Measurements from ENCODE around the gene BCL2L13. TPM values are rescaled to one million over a fixed set of nuclear protein-coding genes. Genes with fewer than 3 reads are reported as not detected.
"Not testable (repeated sequence)": the region's sequence is repeated elsewhere in the genome, so short reads cannot be mapped to it uniquely, and the experiment has no call there.

BCL2L13 gene
- polyA plus RNA-seq, 1 donor from 2014 or later: 20.8 TPM

GRCh38 chr22:17639247-17639741, 737 bp downstream of the BCL2L13 start:
- peak overlapping the region; percentile 74 for H2AFZ ChIP-seq (ENCODE audit: low read depth, low read length)
- peaks cover 7% of the 10 kb centered on the region for H3K79me2 ChIP-seq (replicated peaks; ENCODE audit: insufficient read depth, low read length)
- peak overlapping the region; percentile 89 for H3K9ac ChIP-seq (ENCODE audit: low read length)
- no peaks in the 10 kb centered on the region for H3K27me3 ChIP-seq (ENCODE audit: insufficient read depth, low read depth, low read length)
- H3K4me2 ChIP-seq (ENCODE audit: low read length): peak overlapping the region; percentile 66
- no peaks in the 10 kb centered on the region for H3K36me3 ChIP-seq (ENCODE audit: insufficient read depth, low read length)
- no peaks in the 10 kb centered on the region for H4K20me1 ChIP-seq (ENCODE audit: insufficient read depth)
- H3K4me3 ChIP-seq (ENCODE audit: low read length): peak overlapping the region; percentile 84
- TF ChIP-seq CTCF (IDR thresholded peaks at IDR 0.05; ENCODE audit: poor library complexity, severe bottlenecking): no peak
- TF ChIP-seq TAF1 (IDR thresholded peaks at IDR 0.05; ENCODE audit: low read depth): no peak
- TF ChIP-seq, protein P1, sequence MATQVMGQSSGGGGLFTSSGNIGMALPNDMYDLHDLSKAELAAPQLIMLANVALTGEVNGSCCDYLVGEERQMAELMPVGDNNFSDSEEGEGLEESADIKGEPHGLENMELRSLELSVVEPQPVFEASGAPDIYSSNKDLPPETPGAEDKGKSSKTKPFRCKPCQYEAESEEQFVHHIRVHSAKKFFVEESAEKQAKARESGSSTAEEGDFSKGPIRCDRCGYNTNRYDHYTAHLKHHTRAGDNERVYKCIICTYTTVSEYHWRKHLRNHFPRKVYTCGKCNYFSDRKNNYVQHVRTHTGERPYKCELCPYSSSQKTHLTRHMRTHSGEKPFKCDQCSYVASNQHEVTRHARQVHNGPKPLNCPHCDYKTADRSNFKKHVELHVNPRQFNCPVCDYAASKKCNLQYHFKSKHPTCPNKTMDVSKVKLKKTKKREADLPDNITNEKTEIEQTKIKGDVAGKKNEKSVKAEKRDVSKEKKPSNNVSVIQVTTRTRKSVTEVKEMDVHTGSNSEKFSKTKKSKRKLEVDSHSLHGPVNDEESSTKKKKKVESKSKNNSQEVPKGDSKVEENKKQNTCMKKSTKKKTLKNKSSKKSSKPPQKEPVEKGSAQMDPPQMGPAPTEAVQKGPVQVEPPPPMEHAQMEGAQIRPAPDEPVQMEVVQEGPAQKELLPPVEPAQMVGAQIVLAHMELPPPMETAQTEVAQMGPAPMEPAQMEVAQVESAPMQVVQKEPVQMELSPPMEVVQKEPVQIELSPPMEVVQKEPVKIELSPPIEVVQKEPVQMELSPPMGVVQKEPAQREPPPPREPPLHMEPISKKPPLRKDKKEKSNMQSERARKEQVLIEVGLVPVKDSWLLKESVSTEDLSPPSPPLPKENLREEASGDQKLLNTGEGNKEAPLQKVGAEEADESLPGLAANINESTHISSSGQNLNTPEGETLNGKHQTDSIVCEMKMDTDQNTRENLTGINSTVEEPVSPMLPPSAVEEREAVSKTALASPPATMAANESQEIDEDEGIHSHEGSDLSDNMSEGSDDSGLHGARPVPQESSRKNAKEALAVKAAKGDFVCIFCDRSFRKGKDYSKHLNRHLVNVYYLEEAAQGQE (IDR thresholded peaks at IDR 0.05; ENCODE audit: borderline replicate concordance): no peak
- H3F3A ChIP-seq (ENCODE audit: insufficient read depth, low read length, poor library complexity, severe bottlenecking): no peaks in the 10 kb centered on the region
- peak overlapping the region; percentile 95 for H3K27ac ChIP-seq (ENCODE audit: low read length)
- no peaks in the 10 kb centered on the region for H3K9me2 ChIP-seq (ENCODE audit: insufficient read depth, low read length)
- H3K9me3 ChIP-seq (ENCODE audit: low read length): no peaks in the 10 kb centered on the region

DNA sequence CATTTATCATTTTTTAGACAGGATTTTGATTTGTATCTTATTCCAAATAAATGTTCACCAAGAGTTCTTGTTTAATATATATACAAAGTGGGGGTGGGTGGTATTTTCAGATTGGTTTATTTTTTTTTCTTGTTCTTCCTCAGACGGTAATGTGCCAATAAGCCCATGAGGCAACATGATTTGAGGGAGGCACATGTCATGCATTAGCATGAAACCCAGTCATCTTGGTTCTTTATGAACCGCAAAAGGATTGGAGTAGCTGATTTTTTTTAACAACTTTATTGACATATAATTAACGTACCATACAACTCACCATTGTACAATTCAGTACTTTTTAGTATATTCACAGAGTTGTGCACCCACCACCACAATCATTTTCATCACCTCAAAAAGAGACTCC, 2.7 kb downstream of the BCL2L13 start:
- TF ChIP-seq RAD21 (conservative IDR thresholded peaks at IDR 0.05): no peak
- TF ChIP-seq SMC3 (conservative IDR thresholded peaks at IDR 0.05; ENCODE audit: poor library complexity): no peak
- TF ChIP-seq POLR2AphosphoS5 (IDR thresholded peaks at IDR 0.05): no peak
- TF ChIP-seq, protein P1 (IDR thresholded peaks at IDR 0.05; ENCODE audit: borderline replicate concordance): no peak
- no peak for TF ChIP-seq TAF1 (IDR thresholded peaks at IDR 0.05; ENCODE audit: low read depth)
- no peak for TF ChIP-seq CTCF (IDR thresholded peaks at IDR 0.05; ENCODE audit: poor library complexity, severe bottlenecking)
- TF ChIP-seq EZH2 (IDR thresholded peaks at IDR 0.05; ENCODE audit: borderline replicate concordance, insufficient read depth, low read length, poor library complexity, severe bottlenecking): no peak
- no peak for TF ChIP-seq MXI1 (conservative IDR thresholded peaks at IDR 0.05; ENCODE audit: poor library complexity, severe bottlenecking)
- H3K4me3 ChIP-seq (ENCODE audit: low read length): no peak overlapping the region
- no peaks in the 10 kb centered on the region for H3K9me2 ChIP-seq (ENCODE audit: insufficient read depth, low read length)
- H3K9me3 ChIP-seq (ENCODE audit: low read length): no peaks in the 10 kb centered on the region
- H3K27ac ChIP-seq (ENCODE audit: low read length): no peak overlapping the region
- peaks cover 7% of the 10 kb centered on the region for H3K79me2 ChIP-seq (replicated peaks; ENCODE audit: insufficient read depth, low read length)
- no peaks in the 10 kb centered on the region for H3F3A ChIP-seq (ENCODE audit: insufficient read depth, low read length, poor library complexity, severe bottlenecking)
- no peak overlapping the region for H2AFZ ChIP-seq (ENCODE audit: low read depth, low read length)
- no peaks in the 10 kb centered on the region for H3K27me3 ChIP-seq (ENCODE audit: insufficient read depth, low read depth, low read length)
- no peak overlapping the region for H3K9ac ChIP-seq (ENCODE audit: low read length)
- no peaks in the 10 kb centered on the region for H3K36me3 ChIP-seq (ENCODE audit: insufficient read depth, low read length)
- no peaks in the 10 kb centered on the region for H4K20me1 ChIP-seq (ENCODE audit: insufficient read depth)
- no peak overlapping the region for H3K4me2 ChIP-seq (ENCODE audit: low read length)

DNA sequence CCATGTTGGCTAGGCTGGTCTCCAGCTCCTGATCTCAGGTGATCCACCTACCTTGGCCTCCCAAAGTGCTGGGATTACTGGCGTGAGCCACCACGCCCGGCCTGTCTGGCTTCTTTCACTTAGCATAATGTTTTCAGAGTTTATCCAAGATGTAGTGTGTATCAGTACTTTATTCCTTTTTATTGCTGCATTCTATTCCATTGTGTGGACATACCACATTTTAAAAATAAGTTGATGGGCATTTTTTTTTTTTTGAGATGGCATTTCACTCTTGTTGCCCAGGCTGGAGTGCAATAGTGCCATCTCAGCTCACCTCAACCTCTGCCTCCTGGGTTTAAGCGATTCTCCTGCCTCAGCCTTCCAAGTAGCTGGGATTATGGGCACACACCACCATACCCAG, 3.8 kb downstream of the BCL2L13 start:
- not testable (repeated sequence) for H3K9me3 ChIP-seq (ENCODE audit: low read length); H4K20me1 ChIP-seq (ENCODE audit: insufficient read depth); H3K27ac ChIP-seq (ENCODE audit: low read length); H3K79me2 ChIP-seq (replicated peaks; ENCODE audit: insufficient read depth, low read length); H3K4me3 ChIP-seq (ENCODE audit: low read length); H3F3A ChIP-seq (ENCODE audit: insufficient read depth, low read length, poor library complexity, severe bottlenecking); H3K36me3 ChIP-seq (ENCODE audit: insufficient read depth, low read length); H2AFZ ChIP-seq (ENCODE audit: low read depth, low read length); H3K9me2 ChIP-seq (ENCODE audit: insufficient read depth, low read length); H3K4me2 ChIP-seq (ENCODE audit: low read length); H3K9ac ChIP-seq (ENCODE audit: low read length); H3K27me3 ChIP-seq (ENCODE audit: insufficient read depth, low read depth, low read length)

Measured in neural cell (in vitro differentiated cells).